Fibroblast of mammary gland (primary cell): ENCODE results near the gene ARHGEF10L.
"Not testable (repeated sequence)": the region's sequence is repeated elsewhere in the genome, so short reads cannot be mapped to it uniquely, and the experiment has no call there.

ENCODE experiments used
- DNase-seq: peaks from one replicate; pipeline ENCODE4 v3.0.0-alpha.2; 2010; ENCODE audit warnings: low read depth
- H3K4me3 ChIP-seq: 2 replicates; pipeline ENCODE4 v1.5.1; 2011; ENCODE audit warnings: low read depth, mild to moderate bottlenecking, low read length, moderate library complexity; ENCODE audit not compliant: control insufficient read depth
- TF ChIP-seq, protein P1 (sequence below): conservative IDR thresholded peaks from 2 replicates; pipeline ENCODE4 v1.5.1; 2011; ENCODE audit warnings: low read depth, low read length, inconsistent platforms; ENCODE audit not compliant: control insufficient read depth, insufficient read depth

ARHGEF10L gene

DNA sequence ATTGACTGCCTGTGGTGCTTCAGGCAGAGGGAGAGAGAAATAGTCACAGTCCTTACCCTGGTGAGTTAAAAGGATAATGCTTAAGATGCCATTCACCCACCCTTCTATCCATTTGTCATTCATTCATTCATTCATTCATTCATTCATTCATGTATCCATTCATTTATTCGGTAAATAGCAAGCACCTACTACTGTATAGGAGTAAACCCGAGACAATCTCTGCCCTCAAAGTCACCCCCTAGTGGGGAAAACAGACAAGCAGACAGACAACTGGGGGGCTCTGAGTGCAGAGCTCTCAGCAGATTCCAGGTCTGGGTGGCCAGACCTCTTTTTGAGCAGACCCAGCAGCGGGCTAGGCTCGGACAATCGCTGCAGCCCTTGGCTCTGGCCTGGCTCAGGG is 201.6 kb downstream of the ARHGEF10L start:
- DNase-seq = no peak
- H3K4me3 ChIP-seq = no peak overlapping the region

GRCh38 chr1:17742583-17742982 is 203.1 kb downstream of the ARHGEF10L start:
- TF ChIP-seq, protein P1, sequence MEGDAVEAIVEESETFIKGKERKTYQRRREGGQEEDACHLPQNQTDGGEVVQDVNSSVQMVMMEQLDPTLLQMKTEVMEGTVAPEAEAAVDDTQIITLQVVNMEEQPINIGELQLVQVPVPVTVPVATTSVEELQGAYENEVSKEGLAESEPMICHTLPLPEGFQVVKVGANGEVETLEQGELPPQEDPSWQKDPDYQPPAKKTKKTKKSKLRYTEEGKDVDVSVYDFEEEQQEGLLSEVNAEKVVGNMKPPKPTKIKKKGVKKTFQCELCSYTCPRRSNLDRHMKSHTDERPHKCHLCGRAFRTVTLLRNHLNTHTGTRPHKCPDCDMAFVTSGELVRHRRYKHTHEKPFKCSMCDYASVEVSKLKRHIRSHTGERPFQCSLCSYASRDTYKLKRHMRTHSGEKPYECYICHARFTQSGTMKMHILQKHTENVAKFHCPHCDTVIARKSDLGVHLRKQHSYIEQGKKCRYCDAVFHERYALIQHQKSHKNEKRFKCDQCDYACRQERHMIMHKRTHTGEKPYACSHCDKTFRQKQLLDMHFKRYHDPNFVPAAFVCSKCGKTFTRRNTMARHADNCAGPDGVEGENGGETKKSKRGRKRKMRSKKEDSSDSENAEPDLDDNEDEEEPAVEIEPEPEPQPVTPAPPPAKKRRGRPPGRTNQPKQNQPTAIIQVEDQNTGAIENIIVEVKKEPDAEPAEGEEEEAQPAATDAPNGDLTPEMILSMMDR = no peak
- peak; percentile 59 for DNase-seq
- no peak overlapping the region for H3K4me3 ChIP-seq

More for the DNA sequence above, 201.6 kb downstream of the ARHGEF10L start:
- TF ChIP-seq, protein P1 = no peak

- no peak for DNase-seq
- TF ChIP-seq, protein P1 = no peak
- H3K4me3 ChIP-seq = no peak overlapping the region
These were observed 203.6 kb downstream of the ARHGEF10L start for GRCh38 chr1:17743008-17743647.

DNA sequence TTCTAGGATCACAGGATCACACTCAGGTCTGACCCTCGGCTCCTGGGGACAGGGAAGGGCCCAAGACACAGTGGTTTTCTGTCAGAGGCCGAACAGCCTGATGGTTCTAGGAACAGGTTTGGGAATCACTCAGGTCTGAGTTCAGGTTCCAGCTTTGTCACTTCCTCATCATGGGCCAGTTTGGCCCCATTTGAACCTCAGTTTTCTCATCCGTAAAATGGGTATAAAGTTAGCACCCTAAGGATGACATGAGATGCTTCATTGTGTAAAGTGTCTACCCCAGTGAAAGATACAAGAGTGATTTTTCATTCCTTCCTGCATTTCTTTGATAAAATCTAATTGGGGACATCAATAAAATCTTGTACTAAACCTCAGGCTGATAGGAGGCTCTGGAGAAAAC is 204.4 kb downstream of the ARHGEF10L start:
- H3K4me3 ChIP-seq = no peak overlapping the region
- DNase-seq = no peak
- TF ChIP-seq, protein P1 = no peak

GRCh38 chr1:17744666-17745478 is 205.4 kb downstream of the ARHGEF10L start:
- H3K4me3 ChIP-seq = no peak overlapping the region
- TF ChIP-seq, protein P1 = no peak
- no peak for DNase-seq

GRCh38 chr1:17745479-17745955 is 206.0 kb downstream of the ARHGEF10L start:
- TF ChIP-seq, protein P1 = no peak
- no peak for DNase-seq
- no peak overlapping the region for H3K4me3 ChIP-seq

DNA sequence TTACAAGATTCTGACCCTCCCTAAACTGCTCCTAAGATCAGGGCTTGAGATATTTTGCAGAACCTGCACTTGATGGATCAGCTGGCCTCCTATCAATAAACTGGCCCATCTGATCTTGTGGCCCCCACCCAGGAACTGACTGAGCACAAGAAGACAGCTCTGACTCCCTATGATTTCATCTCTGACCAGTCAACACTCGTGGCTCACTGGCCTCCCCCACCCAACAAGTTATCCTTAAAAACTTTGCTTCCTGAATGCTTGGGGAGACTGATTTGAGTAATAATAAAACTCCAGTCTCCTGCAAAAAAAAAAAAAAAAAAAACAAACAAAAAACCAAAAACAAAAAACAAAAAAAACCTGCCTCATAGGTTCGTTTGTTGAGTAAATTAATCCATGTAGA is 206.8 kb downstream of the ARHGEF10L start:
- DNase-seq, H3K4me3 ChIP-seq: not testable (repeated sequence)
